Testis (tissue), 3 donors: ENCODE data around the gene DYNC1I1. TPM values are rescaled to one million over a fixed set of nuclear protein-coding genes. Genes with fewer than 3 reads are reported as not detected.

ENCODE experiments used
- DNase-seq: peaks from one replicate; pipeline ENCODE4 v3.0.0-alpha.2; 2019
- H3K27ac ChIP-seq, 2 donors: fragments of 200-600 bp; sonication (generic); one replicate each; pipeline ENCODE4 v1.5.1; 2019
- H3K27me3 ChIP-seq: fragments of 200-600 bp; sonication (generic); one replicate; pipeline ENCODE4 v1.5.1; 2019
- H3K36me3 ChIP-seq: fragments of 200-600 bp; sonication (generic); one replicate; pipeline ENCODE4 v1.5.1; 2017; ENCODE audit warnings: low read depth; ENCODE audit errors: missing control alignments
- H3K4me1 ChIP-seq: fragments of 200-600 bp; sonication (generic); one replicate; pipeline ENCODE4 v1.5.1; 2019
- H3K4me3 ChIP-seq, 2 donors: fragments of 200-600 bp; sonication (generic); one replicate each; pipeline ENCODE4 v1.5.1; 2017 to 2019
- H3K9me3 ChIP-seq: fragments of 200-600 bp; sonication (generic); one replicate; pipeline ENCODE4 v1.5.1; 2017
- POLR2A ChIP-seq: fragments of 450-650 bp; IDR thresholded peaks from one replicate; pipeline ENCODE4 v1.6.1; 2017; ENCODE audit warnings: antibody characterized with exemption, mild to moderate bottlenecking, moderate library complexity
- WGBS, 2 donors: methylation state at CpG; one replicate each; pipeline ENCODE4 v1.1.5; 2018; 5-methylcytosine and 5-hydroxymethylcytosine counted together
- intact Hi-C: fragments of 100-400 bp; cut with DNase I; formaldehyde crosslinking; loops from one replicate; pipeline ENCODE4 v1.15.1; 2023; ENCODE audit warnings: low total_unique reads
- polyA plus RNA-seq: library from polyadenylated mRNA; stranded (reverse); fragments of 350-450 nt; fragmentation: Illumina TruSeq; extraction: RNeasy Lipid Tissue Mini Kit (QIAGEN cat#74804); gene quantifications from one replicate; pipeline ENCODE4 v1.2.3, GENCODE V29; 2014; ENCODE audit warnings: low read depth, low replicate concordance; ENCODE audit not compliant: insufficient read depth
- total RNA-seq, 2 donors: library from RNA; depleted of rRNA; stranded (reverse); fragments of >200 nt; gene quantifications; one replicate each; pipeline ENCODE4 v1.2.3, GENCODE V29; 2016
- TF ChIP-seq, protein P1 (sequence below), 3 experiments: fragments of 450-650 bp in 2 of 3; fragments of 200-600 bp in 1 of 3; sonication (generic) in 1 of 3; IDR thresholded peaks; one replicate each; pipeline ENCODE4 v1.5.1; 2016 to 2019; ENCODE audit warnings: antibody characterized with exemption in 3 of 3, mild to moderate bottlenecking in 2 of 3, moderate library complexity in 1 of 3

Gene DYNC1I1
- total and polyA plus RNA-seq, 3 donors from 2014 or later, result 3.7 to 7.1 (median 5.0) TPM

DNA sequence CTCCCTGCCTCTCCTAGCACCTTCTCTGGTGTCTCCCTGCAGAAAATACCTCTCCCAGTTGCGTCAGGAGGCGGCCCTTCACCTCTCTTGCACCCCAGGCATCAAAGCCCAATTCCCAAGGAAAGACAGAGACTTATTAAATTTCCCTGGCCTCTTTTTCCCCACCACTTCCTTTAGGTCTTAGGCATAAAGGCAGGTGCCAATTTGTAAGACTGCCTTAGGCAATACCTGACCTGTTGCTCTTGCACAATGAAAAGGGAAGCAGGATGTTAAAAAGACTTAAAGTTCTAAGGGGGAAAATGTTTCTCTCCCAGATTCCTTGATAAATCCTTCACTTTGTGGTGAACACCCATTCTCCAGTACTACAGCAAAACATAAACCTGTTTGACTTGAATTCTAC is 362.9 kb downstream of the DYNC1I1 start:
- Histone ChIP-seq H3K9me3 (no peaks in the 10 kb centered on the region), H3K27me3 (no peaks in the 10 kb centered on the region), H3K4me3 (no peak overlapping the region), H3K36me3 (no peaks in the 10 kb centered on the region), H3K4me1 (no peaks in the 10 kb centered on the region), H3K27ac (no peak overlapping the region)
- WGBS, 2 donors, result 87 to 97% methylated on average over 2 of the region's 2 CpGs
- intact Hi-C loops, result no loop called here
- TF ChIP-seq, protein P1, sequence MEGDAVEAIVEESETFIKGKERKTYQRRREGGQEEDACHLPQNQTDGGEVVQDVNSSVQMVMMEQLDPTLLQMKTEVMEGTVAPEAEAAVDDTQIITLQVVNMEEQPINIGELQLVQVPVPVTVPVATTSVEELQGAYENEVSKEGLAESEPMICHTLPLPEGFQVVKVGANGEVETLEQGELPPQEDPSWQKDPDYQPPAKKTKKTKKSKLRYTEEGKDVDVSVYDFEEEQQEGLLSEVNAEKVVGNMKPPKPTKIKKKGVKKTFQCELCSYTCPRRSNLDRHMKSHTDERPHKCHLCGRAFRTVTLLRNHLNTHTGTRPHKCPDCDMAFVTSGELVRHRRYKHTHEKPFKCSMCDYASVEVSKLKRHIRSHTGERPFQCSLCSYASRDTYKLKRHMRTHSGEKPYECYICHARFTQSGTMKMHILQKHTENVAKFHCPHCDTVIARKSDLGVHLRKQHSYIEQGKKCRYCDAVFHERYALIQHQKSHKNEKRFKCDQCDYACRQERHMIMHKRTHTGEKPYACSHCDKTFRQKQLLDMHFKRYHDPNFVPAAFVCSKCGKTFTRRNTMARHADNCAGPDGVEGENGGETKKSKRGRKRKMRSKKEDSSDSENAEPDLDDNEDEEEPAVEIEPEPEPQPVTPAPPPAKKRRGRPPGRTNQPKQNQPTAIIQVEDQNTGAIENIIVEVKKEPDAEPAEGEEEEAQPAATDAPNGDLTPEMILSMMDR (IDR thresholded peaks at IDR 0.05), result no peak
- TF ChIP-seq POLR2A, result no peak
- DNase-seq, result no peak

DNA sequence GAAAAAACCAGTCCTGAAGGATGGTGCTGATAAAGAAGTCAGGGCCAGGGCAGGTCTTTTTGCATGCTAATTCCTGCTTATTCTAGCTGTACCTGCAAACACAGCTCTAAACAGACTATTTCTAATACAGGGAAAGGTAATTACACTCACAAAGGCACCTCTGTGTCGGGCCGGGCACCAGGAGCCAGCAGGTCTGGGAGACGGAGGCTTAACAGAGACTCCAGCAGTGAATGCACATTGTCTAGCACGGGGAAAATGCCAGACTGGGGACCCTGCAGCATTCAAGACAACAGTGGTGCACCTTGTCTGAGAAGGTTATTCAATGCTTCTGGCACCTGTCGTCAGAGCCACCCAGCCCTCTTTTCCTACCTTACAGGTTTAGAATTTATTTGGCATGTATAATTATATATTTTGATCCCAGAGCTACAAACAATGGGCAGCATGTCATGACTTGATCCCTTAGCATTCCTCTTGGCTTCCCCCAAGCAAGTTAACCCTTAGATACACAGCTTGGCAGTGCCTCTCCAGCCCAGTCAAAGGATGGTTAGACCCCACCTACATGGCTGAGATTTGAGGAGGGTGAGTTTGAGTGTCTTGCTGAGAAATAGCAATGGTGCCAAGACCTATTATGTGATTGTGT is 364.4 kb downstream of the DYNC1I1 start:
- Histone ChIP-seq H3K4me3 (no peak overlapping the region), H3K36me3 (no peaks in the 10 kb centered on the region), H3K27me3 (no peaks in the 10 kb centered on the region), H3K27ac (no peak overlapping the region), H3K9me3 (no peaks in the 10 kb centered on the region), H3K4me1 (no peaks in the 10 kb centered on the region)
- TF ChIP-seq POLR2A, result no peak
- TF ChIP-seq, protein P1 (IDR thresholded peaks at IDR 0.05), result no peak
- no peak for DNase-seq
- 90 to 95% methylated on average over 5 of the region's 5 CpGs for WGBS, 2 donors
- intact Hi-C loops, result no loop called here

DNA sequence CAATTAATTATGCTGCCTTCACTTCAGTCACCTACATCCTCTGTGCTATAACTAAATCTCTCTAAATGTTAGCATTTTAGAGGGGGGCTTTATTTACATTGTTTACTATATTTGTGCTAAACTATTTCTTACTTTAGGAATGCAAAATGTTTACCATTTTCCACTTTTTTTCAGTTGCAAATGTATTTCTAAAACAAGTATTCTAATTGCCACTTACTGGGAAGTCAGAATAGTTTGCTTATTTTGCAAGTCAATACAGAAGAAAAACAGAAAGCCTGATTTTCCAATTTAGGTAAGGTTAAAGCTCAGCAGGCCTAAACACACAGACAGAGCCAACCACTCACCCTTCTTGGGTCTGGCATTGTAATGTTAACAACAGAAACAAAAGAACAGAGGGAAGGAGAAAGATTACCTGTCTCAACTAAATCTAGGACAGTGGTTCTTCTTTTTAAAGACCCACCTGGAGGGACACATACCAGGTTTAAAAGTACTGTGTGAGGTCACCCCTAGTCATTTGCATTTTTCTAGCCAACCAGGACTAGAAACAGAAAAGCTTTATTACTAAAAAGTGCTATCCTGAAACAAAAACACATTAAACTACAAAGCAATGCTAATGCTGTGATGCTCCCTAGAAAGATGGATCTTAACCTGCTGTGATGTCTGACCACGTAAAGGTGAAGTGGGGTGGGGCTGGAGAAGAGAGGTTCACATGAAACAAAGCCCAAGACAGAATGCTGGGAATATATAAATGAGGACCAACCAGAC is 371.3 kb downstream of the DYNC1I1 start:
- H3K9me3 ChIP-seq, result no peaks in the 10 kb centered on the region
- intact Hi-C loops, result no loop called here
- no peaks in the 10 kb centered on the region for H3K27me3 ChIP-seq
- no peaks in the 10 kb centered on the region for H3K4me1 ChIP-seq
- H3K36me3 ChIP-seq, result no peaks in the 10 kb centered on the region
- no peak for TF ChIP-seq POLR2A
- TF ChIP-seq, protein P1 (IDR thresholded peaks at IDR 0.05), result no peak
- no peak overlapping the region for H3K4me3 ChIP-seq
- WGBS, 2 donors, result 78 to 82% methylated on average over 1 of the region's 1 CpG
- DNase-seq, result no peak
- no peak overlapping the region for H3K27ac ChIP-seq

DNA sequence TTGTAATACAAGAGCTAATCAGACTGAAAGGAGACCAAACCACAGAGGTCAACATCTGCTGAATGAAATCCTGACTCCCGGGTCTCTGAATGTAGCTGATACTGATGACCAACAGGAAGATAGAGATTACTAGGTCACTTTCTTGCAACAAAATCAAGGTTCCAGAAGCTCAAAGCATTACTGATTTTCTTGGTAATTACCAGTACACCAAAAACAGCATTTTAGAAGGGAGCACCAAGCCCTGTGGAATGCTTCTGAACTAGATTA is 371.8 kb downstream of the DYNC1I1 start:
- Histone ChIP-seq H3K27ac (no peak overlapping the region), H3K27me3 (no peaks in the 10 kb centered on the region), H3K36me3 (no peaks in the 10 kb centered on the region), H3K9me3 (no peaks in the 10 kb centered on the region), H3K4me1 (no peaks in the 10 kb centered on the region), H3K4me3 (no peak overlapping the region)
- no peak for DNase-seq
- intact Hi-C loops, result no loop called here
- no peak for TF ChIP-seq POLR2A
- TF ChIP-seq, protein P1 (IDR thresholded peaks at IDR 0.05), result no peak
- 72 to 81% methylated on average over 1 of the region's 1 CpG for WGBS, 2 donors

Other genes with a start within 250 kb of the DYNC1I1 start
- 10 to 100 TPM; 29.6 to 32.8 TPM for gene PDK4, start 176.0 kb upstream of the DYNC1I1 start, total RNA-seq
- 24.9 TPM for gene PDK4, start 176.0 kb upstream of the DYNC1I1 start, polyA plus RNA-seq